ENCODE data around the gene RARRES2.
"Not testable (repeated sequence)": the region's sequence is repeated elsewhere in the genome, so short reads cannot be mapped to it uniquely, and the experiment has no call there.

The RARRES2 gene

DNA sequence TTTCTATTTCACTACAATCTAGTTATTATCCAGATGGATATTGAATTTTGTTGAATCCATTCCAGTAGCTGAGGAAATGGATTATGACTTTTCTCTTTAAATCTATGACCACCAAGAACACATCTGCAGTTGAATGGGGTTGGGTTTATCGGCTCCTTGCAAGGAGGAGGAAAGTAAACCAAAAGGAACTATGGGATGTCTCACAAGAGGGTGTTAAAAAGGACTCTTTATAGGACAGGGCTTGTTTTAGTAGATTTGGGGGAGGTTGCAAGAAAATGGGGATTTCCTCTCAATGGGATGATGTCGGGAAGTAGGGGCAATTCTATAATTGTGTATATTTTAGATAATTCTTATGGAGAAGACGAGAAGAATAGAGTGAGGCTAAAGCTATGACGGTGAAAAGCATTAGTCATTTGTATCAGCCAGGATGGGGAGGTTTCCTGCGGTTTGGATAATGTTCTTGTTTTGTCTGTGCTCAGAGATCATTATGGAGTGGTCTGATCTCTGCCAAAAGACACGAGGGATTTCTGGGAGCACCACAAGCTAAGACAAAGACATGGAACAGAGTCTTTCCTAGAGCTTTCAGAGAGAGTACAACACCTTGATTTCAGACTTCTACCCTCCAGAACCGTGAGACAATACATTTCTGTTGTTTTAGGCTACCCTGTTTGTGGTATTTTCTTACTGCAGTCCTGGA is 23.5 kb downstream of the RARRES2 start (continued):
- TF ChIP-seq, protein P1, sequence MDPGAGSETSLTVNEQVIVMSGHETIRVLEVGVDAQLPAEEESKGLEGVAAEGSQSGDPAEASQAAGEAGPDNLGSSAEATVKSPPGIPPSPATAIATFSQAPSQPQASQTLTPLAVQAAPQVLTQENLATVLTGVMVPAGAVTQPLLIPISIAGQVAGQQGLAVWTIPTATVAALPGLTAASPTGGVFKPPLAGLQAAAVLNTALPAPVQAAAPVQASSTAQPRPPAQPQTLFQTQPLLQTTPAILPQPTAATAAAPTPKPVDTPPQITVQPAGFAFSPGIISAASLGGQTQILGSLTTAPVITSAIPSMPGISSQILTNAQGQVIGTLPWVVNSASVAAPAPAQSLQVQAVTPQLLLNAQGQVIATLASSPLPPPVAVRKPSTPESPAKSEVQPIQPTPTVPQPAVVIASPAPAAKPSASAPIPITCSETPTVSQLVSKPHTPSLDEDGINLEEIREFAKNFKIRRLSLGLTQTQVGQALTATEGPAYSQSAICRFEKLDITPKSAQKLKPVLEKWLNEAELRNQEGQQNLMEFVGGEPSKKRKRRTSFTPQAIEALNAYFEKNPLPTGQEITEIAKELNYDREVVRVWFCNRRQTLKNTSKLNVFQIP (CRISPR knock-in tag; IDR thresholded peaks at IDR 0.05; ENCODE audit: borderline replicate concordance, low read depth), result no peak
- TF ChIP-seq CSDC2 (CRISPR knock-in tag; IDR thresholded peaks at IDR 0.05), result no peak

DNA sequence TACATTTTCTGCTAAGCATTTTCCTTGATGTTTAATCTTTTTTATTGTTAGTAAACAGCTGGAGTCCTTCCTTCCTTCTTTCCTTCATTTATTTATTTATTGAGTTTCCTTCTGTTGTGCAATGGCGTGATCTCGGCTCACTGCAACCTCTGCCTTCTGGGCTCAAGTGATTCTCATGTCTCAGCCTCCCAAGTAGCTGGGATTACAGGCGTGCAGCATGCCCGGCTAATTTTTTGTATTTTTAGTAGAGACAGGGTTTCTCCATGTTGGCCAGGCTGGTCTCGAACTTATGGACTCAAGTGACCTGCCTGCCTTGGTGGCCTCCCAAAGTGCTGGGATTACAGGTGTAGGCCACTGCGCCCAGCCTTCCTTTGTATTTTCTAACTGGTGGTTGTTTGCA is 24.4 kb downstream of the RARRES2 start:
- not testable (repeated sequence) for ATAC-seq

DNA sequence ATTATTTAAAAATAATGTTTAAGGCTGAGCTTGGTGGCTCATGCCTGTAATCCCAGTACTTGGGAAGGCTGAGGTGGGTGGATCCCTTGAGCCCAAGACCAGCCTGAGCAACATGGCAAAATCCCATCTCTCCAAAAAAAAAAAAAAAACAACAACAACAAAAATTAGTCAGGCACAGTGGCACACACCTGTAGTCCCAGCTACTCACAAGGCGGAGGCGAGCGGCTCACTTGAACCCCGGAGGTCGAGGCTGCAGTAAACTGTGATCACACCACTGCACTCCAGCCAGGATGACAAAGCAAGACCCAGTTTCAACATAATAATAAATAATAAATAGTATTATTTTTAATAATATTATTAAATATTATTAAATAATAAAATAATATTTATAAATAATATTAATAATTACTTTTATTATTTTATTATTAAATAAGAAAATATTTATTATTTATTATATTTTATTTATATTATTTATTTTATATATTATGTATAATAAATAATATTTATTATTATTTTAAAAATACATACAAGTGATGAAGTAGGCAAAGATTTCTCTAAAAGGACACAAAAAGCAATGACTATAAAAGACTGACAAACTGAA is 26.7 kb downstream of the RARRES2 start:
- no peak for TF ChIP-seq TCF4 (CRISPR knock-in tag; IDR thresholded peaks at IDR 0.05; ENCODE audit: borderline replicate concordance)
- TF ChIP-seq ESRRG (CRISPR knock-in tag; IDR thresholded peaks at IDR 0.05), result no peak
- no peak for TF ChIP-seq ARNTL (CRISPR knock-in tag; IDR thresholded peaks at IDR 0.05; ENCODE audit: borderline replicate concordance, low read depth)
- TF ChIP-seq ZNF565 (CRISPR knock-in tag; conservative IDR thresholded peaks at IDR 0.05; ENCODE audit: low read depth), result no peak
- TF ChIP-seq CSDC2 (CRISPR knock-in tag; IDR thresholded peaks at IDR 0.05), result no peak
- ATAC-seq, result no peak

DNA sequence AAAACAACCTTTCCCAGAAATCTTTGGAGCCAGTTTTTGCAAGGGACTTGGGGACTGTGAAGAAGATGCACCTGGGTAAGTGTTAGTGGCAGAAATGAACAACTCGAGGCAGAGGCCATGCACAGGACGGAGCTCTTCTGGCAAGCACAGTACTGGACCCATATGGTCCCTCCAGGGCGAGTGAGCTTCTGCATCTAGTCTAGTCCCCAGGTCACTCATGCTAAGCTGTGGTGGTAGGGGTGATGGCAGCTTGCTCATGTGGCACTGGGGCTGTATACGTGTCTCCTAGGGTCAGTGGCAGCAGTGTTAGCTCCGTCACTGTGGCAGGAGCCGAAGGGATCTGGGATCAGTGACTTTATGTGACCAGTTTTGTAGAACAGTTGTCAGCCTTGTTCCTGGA is 27.6 kb downstream of the RARRES2 start:
- peak; percentile 27; the same call in 1 of the 3 replicates for ATAC-seq

DNA sequence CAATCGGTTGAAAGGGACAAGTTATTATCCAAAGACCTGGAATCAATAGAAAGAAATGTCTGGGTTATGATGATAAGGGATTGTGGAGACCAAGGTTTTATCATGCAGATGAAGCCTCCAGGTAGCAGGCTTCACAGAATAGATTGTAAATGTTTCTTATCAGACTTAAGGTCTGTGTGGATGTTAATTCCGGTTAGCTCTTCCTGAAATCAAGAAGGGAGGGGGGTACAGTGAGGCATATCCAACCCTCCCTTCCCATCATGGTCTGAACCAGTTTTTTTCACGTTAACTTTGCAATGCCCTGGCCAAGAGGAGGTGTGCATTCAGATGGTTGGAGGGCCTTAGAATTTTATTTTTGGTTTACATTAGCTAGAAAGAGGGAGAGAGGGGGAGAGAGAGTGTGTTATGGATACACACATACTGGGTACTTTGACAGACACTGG is 28.0 kb downstream of the RARRES2 start:
- TF ChIP-seq, protein P2, sequence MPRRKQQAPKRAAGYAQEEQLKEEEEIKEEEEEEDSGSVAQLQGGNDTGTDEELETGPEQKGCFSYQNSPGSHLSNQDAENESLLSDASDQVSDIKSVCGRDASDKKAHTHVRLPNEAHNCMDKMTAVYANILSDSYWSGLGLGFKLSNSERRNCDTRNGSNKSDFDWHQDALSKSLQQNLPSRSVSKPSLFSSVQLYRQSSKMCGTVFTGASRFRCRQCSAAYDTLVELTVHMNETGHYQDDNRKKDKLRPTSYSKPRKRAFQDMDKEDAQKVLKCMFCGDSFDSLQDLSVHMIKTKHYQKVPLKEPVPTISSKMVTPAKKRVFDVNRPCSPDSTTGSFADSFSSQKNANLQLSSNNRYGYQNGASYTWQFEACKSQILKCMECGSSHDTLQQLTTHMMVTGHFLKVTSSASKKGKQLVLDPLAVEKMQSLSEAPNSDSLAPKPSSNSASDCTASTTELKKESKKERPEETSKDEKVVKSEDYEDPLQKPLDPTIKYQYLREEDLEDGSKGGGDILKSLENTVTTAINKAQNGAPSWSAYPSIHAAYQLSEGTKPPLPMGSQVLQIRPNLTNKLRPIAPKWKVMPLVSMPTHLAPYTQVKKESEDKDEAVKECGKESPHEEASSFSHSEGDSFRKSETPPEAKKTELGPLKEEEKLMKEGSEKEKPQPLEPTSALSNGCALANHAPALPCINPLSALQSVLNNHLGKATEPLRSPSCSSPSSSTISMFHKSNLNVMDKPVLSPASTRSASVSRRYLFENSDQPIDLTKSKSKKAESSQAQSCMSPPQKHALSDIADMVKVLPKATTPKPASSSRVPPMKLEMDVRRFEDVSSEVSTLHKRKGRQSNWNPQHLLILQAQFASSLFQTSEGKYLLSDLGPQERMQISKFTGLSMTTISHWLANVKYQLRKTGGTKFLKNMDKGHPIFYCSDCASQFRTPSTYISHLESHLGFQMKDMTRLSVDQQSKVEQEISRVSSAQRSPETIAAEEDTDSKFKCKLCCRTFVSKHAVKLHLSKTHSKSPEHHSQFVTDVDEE (CRISPR knock-in tag; IDR thresholded peaks at IDR 0.05), result no peak
- TF ChIP-seq ZFP3 (CRISPR knock-in tag; IDR thresholded peaks at IDR 0.05) (no peak), ARNTL (CRISPR knock-in tag; IDR thresholded peaks at IDR 0.05; ENCODE audit: borderline replicate concordance, low read depth) (no peak), ZNF70 (CRISPR knock-in tag; IDR thresholded peaks at IDR 0.05) (no peak), SNAI2 (CRISPR knock-in tag; IDR thresholded peaks at IDR 0.05) (no peak), ESRRG (CRISPR knock-in tag; IDR thresholded peaks at IDR 0.05) (no peak), ISL1 (CRISPR knock-in tag; IDR thresholded peaks at IDR 0.05) (no peak), TOX (CRISPR knock-in tag; IDR thresholded peaks at IDR 0.05; ENCODE audit: borderline replicate concordance) (no peak)
- TF ChIP-seq, protein P1 (CRISPR knock-in tag; IDR thresholded peaks at IDR 0.05; ENCODE audit: borderline replicate concordance, low read depth), result no peak
- TF ChIP-seq, protein P3, sequence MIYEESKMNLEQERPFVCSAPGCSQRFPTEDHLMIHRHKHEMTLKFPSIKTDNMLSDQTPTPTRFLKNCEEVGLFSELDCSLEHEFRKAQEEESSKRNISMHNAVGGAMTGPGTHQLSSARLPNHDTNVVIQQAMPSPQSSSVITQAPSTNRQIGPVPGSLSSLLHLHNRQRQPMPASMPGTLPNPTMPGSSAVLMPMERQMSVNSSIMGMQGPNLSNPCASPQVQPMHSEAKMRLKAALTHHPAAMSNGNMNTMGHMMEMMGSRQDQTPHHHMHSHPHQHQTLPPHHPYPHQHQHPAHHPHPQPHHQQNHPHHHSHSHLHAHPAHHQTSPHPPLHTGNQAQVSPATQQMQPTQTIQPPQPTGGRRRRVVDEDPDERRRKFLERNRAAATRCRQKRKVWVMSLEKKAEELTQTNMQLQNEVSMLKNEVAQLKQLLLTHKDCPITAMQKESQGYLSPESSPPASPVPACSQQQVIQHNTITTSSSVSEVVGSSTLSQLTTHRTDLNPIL (CRISPR knock-in tag; IDR thresholded peaks at IDR 0.05; ENCODE audit: low read depth), result no peak
- no peak for ATAC-seq

More for the DNA sequence above, 27.6 kb downstream of the RARRES2 start:
- no peak for TF ChIP-seq TOX (CRISPR knock-in tag; IDR thresholded peaks at IDR 0.05; ENCODE audit: borderline replicate concordance)
- TF ChIP-seq ZNF565 (CRISPR knock-in tag; conservative IDR thresholded peaks at IDR 0.05; ENCODE audit: low read depth), result no peak
- no peak for TF ChIP-seq SNAI2 (CRISPR knock-in tag; IDR thresholded peaks at IDR 0.05)
- TF ChIP-seq, protein P2 (CRISPR knock-in tag; IDR thresholded peaks at IDR 0.05), result no peak
- TF ChIP-seq, protein P1 (CRISPR knock-in tag; IDR thresholded peaks at IDR 0.05; ENCODE audit: borderline replicate concordance, low read depth), result no peak
- TF ChIP-seq TCF4 (CRISPR knock-in tag; IDR thresholded peaks at IDR 0.05; ENCODE audit: borderline replicate concordance), result no peak
- TF ChIP-seq ZFP3 (CRISPR knock-in tag; IDR thresholded peaks at IDR 0.05), result no peak
- no peak for TF ChIP-seq BACH2 (CRISPR knock-in tag; IDR thresholded peaks at IDR 0.05; ENCODE audit: borderline replicate concordance)

All from SK-N-SH treated with all-trans-retinoic acid at 6 μM for 48 hours (cell line).